Right lobe of liver (tissue), 4 donors: ENCODE data around the gene MTUS2.

Source experiments
- CTCF ChIP-seq, 4 donors: fragments of 200-600 bp in 3 of 4; fragments of 450-650 bp in 1 of 4; IDR thresholded peaks; one replicate each; pipeline versions ENCODE4 v1.5.1 to v1.8.0; 2016 to 2022; ENCODE audit warnings: antibody characterized with exemption in 4 of 4, mild to moderate bottlenecking in 2 of 4
- POLR2A ChIP-seq: fragments of 450-650 bp; IDR thresholded peaks from one replicate; pipeline ENCODE4 v1.6.1; 2017; ENCODE audit warnings: antibody characterized with exemption, mild to moderate bottlenecking
- donor health status: DM: no; HTN: no; CAD: no.
- donor health status: DM: no; HTN: no; CAD: no.
- donor health status: DM: no; HTN: yes; CAD: no.

GRCh38 chr13:29411481-29411880, 591.3 kb downstream of the MTUS2 start:
- TF ChIP-seq POLR2A (no peak), CTCF (IDR thresholded peaks at IDR 0.05) (no peak)
